Measurements from ENCODE around the gene IBA57.
"Not testable (repeated sequence)": the region's sequence is repeated elsewhere in the genome, so short reads cannot be mapped to it uniquely, and the experiment has no call there.

Gene IBA57

GRCh38 chr1:228213917-228214808 lies 48.6 kb downstream of the IBA57 start:
- DNase-seq, result no peak

DNA sequence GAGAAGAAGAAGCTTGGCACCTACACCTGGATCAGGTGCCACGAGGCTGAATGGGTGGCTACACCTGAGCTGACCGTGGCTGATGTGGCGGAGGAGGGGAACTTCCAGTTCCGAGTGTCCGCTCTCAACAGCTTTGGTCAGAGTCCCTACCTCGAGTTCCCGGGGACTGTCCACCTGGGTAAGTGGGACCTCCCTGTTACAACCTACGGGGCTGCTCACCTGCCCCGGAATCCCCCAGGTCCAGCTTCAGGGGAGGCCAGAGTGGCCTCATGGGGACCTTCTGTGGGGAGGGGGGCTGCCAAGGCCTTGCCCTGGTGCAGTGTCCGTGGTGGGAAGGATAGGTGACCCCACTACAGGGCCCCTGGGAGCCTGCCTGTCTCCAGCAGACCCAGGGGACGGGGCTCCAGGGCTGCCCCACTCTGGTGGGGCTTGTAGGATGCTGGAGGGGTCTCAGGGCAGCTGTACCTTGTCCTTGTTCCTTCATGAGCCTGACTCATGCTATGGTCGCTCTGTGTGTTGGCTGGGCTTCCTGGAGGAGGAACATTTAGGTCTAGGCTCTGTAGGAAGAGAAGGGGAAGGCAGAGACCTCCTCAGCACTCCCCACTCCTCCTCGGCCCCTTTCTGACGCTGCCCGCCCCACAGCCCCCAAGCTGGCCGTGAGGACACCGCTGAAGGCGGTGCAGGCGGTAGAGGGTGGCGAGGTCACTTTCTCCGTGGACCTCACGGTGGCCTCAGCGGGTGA lies 49.5 kb downstream of the IBA57 start:
- no peak for DNase-seq

GRCh38 chr1:228215663-228216116 lies 50.1 kb downstream of the IBA57 start:
- DNase-seq, result no peak

DNA sequence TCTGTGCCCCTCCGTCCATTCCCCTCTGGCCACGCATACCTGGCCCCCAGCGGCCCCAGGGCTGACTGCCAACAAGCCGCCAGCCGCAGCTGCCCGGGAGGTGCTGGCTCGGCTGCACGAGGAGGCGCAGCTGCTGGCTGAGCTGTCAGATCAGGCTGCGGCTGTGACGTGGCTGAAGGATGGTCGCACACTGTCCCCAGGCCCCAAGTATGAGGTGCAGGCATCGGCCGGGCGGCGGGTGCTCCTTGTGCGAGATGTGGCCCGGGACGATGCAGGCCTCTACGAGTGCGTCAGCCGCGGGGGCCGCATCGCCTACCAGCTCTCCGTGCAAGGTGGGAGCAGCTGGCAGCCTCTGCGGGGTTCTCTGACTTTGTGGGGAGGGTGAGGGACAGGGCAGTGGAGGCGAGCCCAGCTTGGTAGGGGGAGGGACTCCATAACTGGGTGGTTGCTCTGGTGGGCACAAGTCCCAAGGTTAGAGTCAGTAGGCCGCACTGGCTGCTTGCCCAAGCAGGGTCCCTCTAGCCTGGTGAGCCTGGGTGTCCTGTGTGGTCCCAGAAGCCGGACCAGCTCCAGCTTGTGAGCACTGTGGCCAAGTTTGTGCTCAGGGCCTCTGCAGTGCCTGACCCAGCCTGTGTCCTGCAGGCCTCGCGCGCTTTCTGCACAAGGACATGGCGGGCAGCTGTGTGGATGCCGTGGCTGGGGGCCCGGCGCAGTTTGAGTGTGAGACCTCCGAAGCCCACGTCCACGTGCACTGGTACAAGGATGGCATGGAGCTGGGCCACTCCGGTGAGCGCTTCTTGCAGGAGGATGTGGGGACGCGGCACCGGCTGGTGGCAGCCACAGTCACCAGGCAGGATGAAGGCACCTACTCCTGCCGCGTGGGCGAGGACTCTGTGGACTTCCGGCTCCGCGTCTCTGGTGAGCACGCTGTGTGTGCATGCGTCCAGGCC lies 51.0 kb downstream of the IBA57 start:
- DNase-seq, result no peak

DNA sequence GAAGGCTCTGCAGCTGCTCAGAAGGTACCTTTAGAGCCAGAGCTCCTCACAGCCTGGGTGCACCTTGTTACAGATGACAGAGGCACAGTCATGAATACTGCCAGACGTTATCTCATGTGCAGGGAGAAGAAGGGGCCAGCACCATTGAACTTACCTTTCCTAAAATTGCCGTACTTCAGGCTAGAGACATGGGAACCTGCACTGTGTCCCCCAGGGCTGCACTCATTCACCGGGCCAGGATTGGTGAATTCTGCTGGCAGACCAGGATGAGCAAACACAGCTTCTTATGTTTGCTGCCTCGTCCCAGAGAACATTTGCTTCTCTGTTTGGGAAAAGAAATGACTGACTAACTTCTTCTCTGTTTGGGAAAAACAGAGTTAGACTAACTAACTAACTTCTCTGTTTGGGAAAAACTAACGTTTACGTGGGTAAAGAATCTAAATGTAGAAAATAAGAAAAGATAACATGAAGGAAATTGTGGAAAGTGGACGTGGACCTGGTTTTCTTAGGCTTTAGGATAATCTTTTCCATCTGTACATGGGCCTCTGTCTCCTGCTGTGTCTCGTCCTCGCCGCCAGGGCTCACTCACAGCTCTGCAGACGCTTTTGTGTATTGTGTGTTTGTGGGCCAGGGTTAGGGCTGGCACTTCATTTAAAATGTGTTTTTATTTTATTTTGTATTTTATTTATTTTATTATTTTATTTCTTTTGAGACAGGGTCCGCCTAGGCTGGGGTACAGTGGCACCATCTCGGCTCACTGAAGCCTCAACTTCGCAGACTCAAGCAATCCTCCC lies 52.1 kb downstream of the IBA57 start:
- no peak for DNase-seq

DNA sequence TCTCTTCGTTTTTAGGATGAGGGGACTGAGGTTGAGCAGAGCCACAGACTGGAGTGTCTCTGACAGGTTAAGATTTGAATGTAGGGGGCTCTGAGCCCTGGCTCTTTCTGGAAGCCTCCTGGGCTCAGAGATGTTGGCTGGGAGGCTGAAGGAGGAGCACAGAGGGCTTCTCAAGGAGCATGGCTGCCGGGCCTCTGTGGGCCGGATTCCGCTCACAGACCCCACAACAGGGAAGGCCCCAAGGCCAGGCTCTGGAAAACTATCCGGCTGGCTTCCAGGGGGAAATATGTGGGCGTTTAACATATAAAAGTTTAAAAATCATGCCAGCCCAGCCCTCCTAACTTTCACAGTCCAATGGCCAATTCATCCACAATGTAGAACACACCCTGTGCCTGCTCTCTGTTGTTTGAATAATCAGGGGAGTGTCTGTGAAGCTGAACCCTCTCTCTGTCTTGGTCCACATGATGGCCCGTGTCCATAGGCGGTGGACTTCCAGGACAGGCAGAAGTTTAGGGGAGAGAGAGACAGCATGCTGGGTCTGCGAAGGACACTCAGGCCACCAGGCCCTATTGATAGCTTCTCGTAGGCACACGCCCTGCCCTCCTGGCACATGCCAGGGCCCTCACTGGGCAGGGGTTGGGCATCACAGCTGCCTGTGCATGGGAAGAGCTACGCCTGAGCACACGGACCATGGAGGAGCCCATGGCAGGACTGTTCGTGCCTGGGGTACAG lies 53.1 kb downstream of the IBA57 start:
- DNase-seq, result no peak

- no peak for DNase-seq
These were observed 53.8 kb downstream of the IBA57 start for GRCh38 chr1:228219245-228219961.

- DNase-seq, result no peak
These were observed 54.6 kb downstream of the IBA57 start for GRCh38 chr1:228219962-228220780.

DNA sequence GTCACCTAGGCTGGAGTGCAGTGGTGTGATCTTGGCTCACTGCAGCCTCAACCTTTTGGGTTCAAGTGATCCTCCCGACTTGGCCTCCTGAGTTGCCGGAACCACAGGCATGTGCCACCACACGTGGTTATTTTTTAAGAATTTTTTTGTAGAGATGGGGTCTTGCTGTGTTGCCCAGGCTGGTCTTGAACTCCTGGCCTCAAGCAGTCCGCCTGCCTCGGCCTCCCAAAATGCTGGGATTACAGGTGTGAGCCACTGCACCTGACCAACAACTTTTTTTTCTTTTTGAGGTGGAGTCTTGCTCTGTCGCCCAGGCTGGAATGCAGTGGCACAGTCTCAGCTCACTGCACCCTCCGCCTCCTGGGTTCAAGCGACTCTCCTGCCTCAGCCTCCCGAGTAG lies 55.5 kb downstream of the IBA57 start:
- not testable (repeated sequence) for DNase-seq

GRCh38 chr1:228222548-228222947 lies 56.9 kb downstream of the IBA57 start:
- no peak for DNase-seq

DNA sequence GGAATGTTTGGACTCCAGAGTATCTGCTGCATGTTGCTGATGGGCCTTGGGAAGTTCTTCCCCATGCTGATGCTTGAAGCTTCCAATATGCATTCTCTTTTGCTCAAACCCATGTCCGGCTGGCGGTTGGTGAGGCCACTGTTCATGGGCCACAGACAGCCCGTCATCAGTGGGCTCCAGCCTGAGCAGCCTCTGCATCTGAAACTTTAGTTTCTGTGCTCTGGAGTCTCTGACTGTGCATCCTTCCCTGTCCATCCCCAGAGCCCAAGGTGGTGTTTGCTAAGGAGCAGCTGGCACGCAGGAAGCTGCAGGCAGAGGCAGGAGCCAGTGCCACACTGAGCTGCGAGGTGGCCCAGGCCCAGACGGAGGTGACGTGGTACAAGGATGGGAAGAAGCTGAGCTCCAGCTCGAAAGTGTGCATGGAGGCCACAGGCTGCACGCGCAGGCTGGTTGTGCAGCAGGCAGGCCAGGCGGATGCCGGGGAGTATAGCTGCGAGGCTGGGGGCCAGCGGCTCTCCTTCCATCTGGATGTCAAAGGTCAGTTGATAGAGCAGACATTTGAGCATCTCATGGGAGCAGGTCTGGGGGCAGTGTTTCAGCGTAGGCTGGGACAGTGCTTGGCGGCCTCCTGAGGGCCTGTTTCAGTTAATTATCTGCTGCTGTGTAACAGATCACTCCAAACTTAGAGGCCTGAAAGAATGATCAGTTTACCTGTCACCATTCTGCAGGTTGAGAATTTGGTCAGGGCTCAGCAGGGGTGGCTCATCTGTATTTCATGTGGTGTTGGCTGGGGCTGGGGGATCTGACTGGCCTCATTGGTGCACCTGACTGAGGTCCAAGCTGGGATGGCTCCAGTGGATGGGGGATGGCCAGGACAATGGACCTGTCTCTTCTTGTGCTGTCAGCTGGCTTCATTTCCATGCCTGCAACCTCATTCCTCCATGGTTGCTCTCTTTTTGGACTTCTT lies 58.9 kb downstream of the IBA57 start:
- no peak for DNase-seq

GRCh38 chr1:228225165-228225710 lies 59.6 kb downstream of the IBA57 start:
- no peak for DNase-seq

DNA sequence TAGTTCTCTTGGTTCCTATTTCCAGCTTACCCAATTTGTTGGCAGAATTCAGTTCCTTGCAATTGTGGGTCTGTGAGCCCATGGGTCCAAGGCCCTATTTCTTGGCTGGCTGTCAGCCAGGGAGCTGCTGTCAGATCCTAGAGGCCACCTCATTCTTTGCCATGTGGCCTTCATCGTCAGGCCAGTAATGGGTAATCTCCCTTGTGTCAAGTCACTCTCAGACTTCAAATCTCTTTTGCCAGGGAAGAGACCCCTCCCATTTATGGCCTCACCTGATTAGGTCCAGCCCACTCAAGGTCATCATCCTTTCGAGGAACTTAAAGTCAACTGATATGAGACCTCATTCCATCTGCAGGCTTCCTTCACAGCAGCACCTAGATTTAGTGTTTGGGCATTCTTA lies 60.1 kb downstream of the IBA57 start:
- DNase-seq, result no peak

DNA sequence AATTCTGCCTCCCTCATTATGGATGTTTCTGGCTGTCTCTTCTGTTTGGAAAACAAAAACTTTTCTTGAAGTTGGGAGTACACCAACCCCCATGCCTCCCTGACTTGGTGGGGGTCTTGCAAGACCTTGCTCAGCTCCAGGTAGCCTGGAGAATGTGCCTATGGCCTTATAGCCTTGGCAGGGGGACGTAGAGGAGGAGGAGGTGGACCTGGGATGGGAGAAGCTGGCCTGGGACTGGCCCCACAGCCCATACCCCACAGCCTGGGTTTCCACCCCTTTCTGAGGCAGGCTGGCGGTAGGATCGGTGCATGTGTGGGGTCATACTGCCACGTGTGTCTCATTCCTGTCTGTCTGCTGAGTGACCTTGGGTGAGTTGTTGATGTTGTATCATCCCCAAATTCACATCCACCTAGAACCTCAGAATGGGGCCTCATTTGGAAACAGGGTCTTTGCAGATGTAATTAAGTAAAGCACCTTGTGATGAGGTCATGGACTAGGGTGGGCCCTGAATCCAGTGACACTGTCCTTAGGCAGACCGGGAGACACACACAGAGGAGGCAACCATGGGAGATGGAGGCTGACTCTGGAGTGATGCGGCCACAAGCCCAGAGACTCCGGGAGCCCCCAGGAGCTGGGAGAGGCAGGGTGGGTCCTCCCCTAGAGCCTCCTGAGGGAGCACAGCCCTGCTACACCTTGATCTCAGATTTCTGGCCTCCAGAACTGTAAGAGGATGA lies 60.7 kb downstream of the IBA57 start:
- DNase-seq, result no peak

GRCh38 chr1:228226956-228227791 lies 61.6 kb downstream of the IBA57 start:
- DNase-seq, result no peak

- not testable (repeated sequence) for DNase-seq
These were observed 62.5 kb downstream of the IBA57 start for GRCh38 chr1:228228147-228228546.
